GM19452 (cell line): ENCODE results near the gene PAFAH2.
A peak's percentile ranks its signal among the peaks of the same experiment; 100 is the strongest.

ENCODE experiments used
- ATAC-seq: cut with Tn5 transposase; IDR thresholded peaks from one replicate; pipeline ENCODE4 v1.9.1; 2021; ENCODE audit not compliant: unreplicated experiment

Gene PAFAH2

GRCh38 chr1:25997828-25998761 lies at the start of gene PAFAH2:
PAFAH2 (minus strand) TSS chr1:25998063; CDS start chr1:25990816, 7,247 bp downstream.
- peak; percentile 88 for ATAC-seq

GRCh38 chr1:26047278-26047874 lies 49.5 kb upstream of the PAFAH2 start:
- ATAC-seq = no peak

- ATAC-seq = no peak
These were observed 48.6 kb upstream of the PAFAH2 start for GRCh38 chr1:26046246-26047095.

- ATAC-seq = no peak
These were observed 47.9 kb upstream of the PAFAH2 start, which contains the start of gene SLC30A2 for GRCh38 chr1:26045722-26046245. SLC30A2 (minus strand) TSS chr1:26046118; CDS start chr1:26045896, 222 bp downstream.

GRCh38 chr1:26044971-26045721 lies 47.3 kb upstream of the PAFAH2 start:
- no peak for ATAC-seq

GRCh38 chr1:26044414-26044813 lies 46.6 kb upstream of the PAFAH2 start:
- ATAC-seq = no peak

GRCh38 chr1:26043765-26044164 lies 45.9 kb upstream of the PAFAH2 start:
- ATAC-seq = no peak

GRCh38 chr1:26041978-26042377 lies 44.1 kb upstream of the PAFAH2 start:
- ATAC-seq = no peak

- no peak for ATAC-seq
These were observed 43.5 kb upstream of the PAFAH2 start for GRCh38 chr1:26041401-26041800.

GRCh38 chr1:26038904-26039303 lies 41.0 kb upstream of the PAFAH2 start:
- no peak for ATAC-seq

GRCh38 chr1:26038477-26038876 lies 40.6 kb upstream of the PAFAH2 start:
- no peak for ATAC-seq

GRCh38 chr1:26037904-26038303 lies 40.0 kb upstream of the PAFAH2 start:
- ATAC-seq = no peak

GRCh38 chr1:26036756-26037281 lies 39.0 kb upstream of the PAFAH2 start:
- no peak for ATAC-seq

- ATAC-seq = peak; percentile 60
These were observed 38.3 kb upstream of the PAFAH2 start for GRCh38 chr1:26035959-26036755.

- peak; percentile 86 for ATAC-seq
These were observed 37.5 kb upstream of the PAFAH2 start for GRCh38 chr1:26035203-26035958.

- ATAC-seq = no peak
These were observed 36.8 kb upstream of the PAFAH2 start for GRCh38 chr1:26034504-26035202.

GRCh38 chr1:26032656-26033357 lies 34.9 kb upstream of the PAFAH2 start:
- no peak for ATAC-seq
